ENCODE measurements around the gene AP2S1. TPM values are rescaled to one million over a fixed set of nuclear protein-coding genes. Genes with fewer than 3 reads are reported as not detected.
A peak's percentile ranks its signal among the peaks of the same experiment; 100 is the strongest.

The AP2S1 gene
- total and polyA plus RNA-seq, 3 experiments from 2014 or later, result 74.3 to 121 (median 121) TPM

- peaks cover 0 to 56% (median 4%) of the 10 kb centered on the region in 3 donors for H3K36me3 Mint-ChIP-seq
- H3K36me3 ChIP-seq (ENCODE audit: insufficient read depth, low read length), result no peaks in the 10 kb centered on the region
- H3K9me3 Mint-ChIP-seq, result no peaks in the 10 kb centered on the region
- no peak overlapping the region for H3K4me3 Mint-ChIP-seq
- peaks cover 0 to 2% of the 10 kb centered on the region in 2 donors for H3K27me3 Mint-ChIP-seq
- no peaks in the 10 kb centered on the region for H3K27me3 ChIP-seq (ENCODE audit: insufficient read depth, low read length, poor library complexity, severe bottlenecking)
- peaks cover 0 to 5% (median 0%) of the 10 kb centered on the region in 3 donors for H3K4me1 Mint-ChIP-seq
- ChIA-PET CTCF (interaction anchor here (0.7 to 3.2 kb wide), 6 partner anchors 10 to 218 kb away, joined by 3 to 16 read pairs (median 3); no protein-coding TSS in a partner anchor), POLR2A (no interaction called here)
- H3K4me1 ChIP-seq (ENCODE audit: insufficient read depth, low read length), result no peaks in the 10 kb centered on the region
- H3K27ac ChIP-seq (ENCODE audit: low read depth, low read length), result no peak overlapping the region
- H3K4me3 ChIP-seq (ENCODE audit: low read length), result no peak overlapping the region
- no peak for DNase-seq
- H3K27ac Mint-ChIP-seq, result peak overlapping the region in 1 of 8 donors; percentile 27
- H3K9me3 ChIP-seq (ENCODE audit: low read length), result no peaks in the 10 kb centered on the region
Measured at GRCh38 chr19:46838160-46838559, 12.5 kb downstream of the AP2S1 start.

GRCh38 chr19:46834984-46835383 is 15.7 kb downstream of the AP2S1 start:
- H3K27me3 Mint-ChIP-seq, result peaks cover 5 to 8% of the 10 kb centered on the region in 2 donors
- no peak overlapping the region for H3K27ac Mint-ChIP-seq
- H3K36me3 ChIP-seq (ENCODE audit: insufficient read depth, low read length), result no peaks in the 10 kb centered on the region
- no peak overlapping the region for H3K4me3 ChIP-seq (ENCODE audit: low read length)
- no peaks in the 10 kb centered on the region for H3K4me1 ChIP-seq (ENCODE audit: insufficient read depth, low read length)
- no peaks in the 10 kb centered on the region for H3K4me1 Mint-ChIP-seq
- DNase-seq, result no peak
- H3K4me3 Mint-ChIP-seq, result no peak overlapping the region
- H3K27ac ChIP-seq (ENCODE audit: low read depth, low read length), result no peak overlapping the region
- no peaks in the 10 kb centered on the region for H3K9me3 ChIP-seq (ENCODE audit: low read length)
- peaks cover 0 to 30% (median 4%) of the 10 kb centered on the region in 3 donors for H3K36me3 Mint-ChIP-seq
- no peaks in the 10 kb centered on the region for H3K9me3 Mint-ChIP-seq
- ChIA-PET CTCF (interaction anchor here (1.1 kb wide), 1 partner anchor 178 kb away, joined by 3 read pairs; no protein-coding TSS in a partner anchor), POLR2A (no interaction called here)
- H3K27me3 ChIP-seq (ENCODE audit: insufficient read depth, low read length, poor library complexity, severe bottlenecking), result no peaks in the 10 kb centered on the region

GRCh38 chr19:46834121-46834520 is 16.5 kb downstream of the AP2S1 start:
- no peak overlapping the region for H3K4me3 Mint-ChIP-seq
- H3K27ac Mint-ChIP-seq, result peak overlapping the region in 1 of 8 donors; percentile 20
- DNase-seq, result no peak
- H3K27ac ChIP-seq (ENCODE audit: low read depth, low read length), result no peak overlapping the region
- H3K9me3 Mint-ChIP-seq, result no peaks in the 10 kb centered on the region
- no peak overlapping the region for H3K4me3 ChIP-seq (ENCODE audit: low read length)
- H3K27me3 ChIP-seq (ENCODE audit: insufficient read depth, low read length, poor library complexity, severe bottlenecking), result no peaks in the 10 kb centered on the region
- H3K9me3 ChIP-seq (ENCODE audit: low read length), result no peaks in the 10 kb centered on the region
- no peaks in the 10 kb centered on the region for H3K4me1 ChIP-seq (ENCODE audit: insufficient read depth, low read length)
- ChIA-PET CTCF (interaction anchor here (0.6 to 1.2 kb wide), 6 partner anchors 12 to 179 kb away, joined by 3 to 5 read pairs (median 4); no protein-coding TSS in a partner anchor), POLR2A (no interaction called here)
- peaks cover 5 to 8% of the 10 kb centered on the region in 2 donors for H3K27me3 Mint-ChIP-seq
- H3K36me3 Mint-ChIP-seq, result peaks cover 0 to 22% (median 4%) of the 10 kb centered on the region in 3 donors
- H3K36me3 ChIP-seq (ENCODE audit: insufficient read depth, low read length), result no peaks in the 10 kb centered on the region
- H3K4me1 Mint-ChIP-seq, result no peaks in the 10 kb centered on the region

- H3K9me3 Mint-ChIP-seq, result no peaks in the 10 kb centered on the region
- no peak for DNase-seq
- H3K4me1 ChIP-seq (ENCODE audit: insufficient read depth, low read length), result no peaks in the 10 kb centered on the region
- peaks cover 0 to 2% (median 0%) of the 10 kb centered on the region in 3 donors for H3K36me3 Mint-ChIP-seq
- H3K27ac ChIP-seq (ENCODE audit: low read depth, low read length), result no peak overlapping the region
- H3K27ac Mint-ChIP-seq, result no peak overlapping the region
- no peaks in the 10 kb centered on the region for H3K36me3 ChIP-seq (ENCODE audit: insufficient read depth, low read length)
- H3K4me1 Mint-ChIP-seq, result no peaks in the 10 kb centered on the region
- ChIA-PET CTCF (interaction anchor here (1.5 to 2.1 kb wide), 2 partner anchors 9 kb away, joined by 5 to 9 read pairs; no protein-coding TSS in a partner anchor), POLR2A (no interaction called here)
- H3K9me3 ChIP-seq (ENCODE audit: low read length), result no peaks in the 10 kb centered on the region
- peaks cover 3 to 8% of the 10 kb centered on the region in 2 donors for H3K27me3 Mint-ChIP-seq
- no peak overlapping the region for H3K4me3 ChIP-seq (ENCODE audit: low read length)
- no peaks in the 10 kb centered on the region for H3K27me3 ChIP-seq (ENCODE audit: insufficient read depth, low read length, poor library complexity, severe bottlenecking)
- H3K4me3 Mint-ChIP-seq, result no peak overlapping the region
Measured at GRCh38 chr19:46830864-46831263, 19.8 kb downstream of the AP2S1 start.

GRCh38 chr19:46828484-46828883 is 22.2 kb downstream of the AP2S1 start:
- Histone ChIP-seq H3K27me3 (ENCODE audit: insufficient read depth, low read length, poor library complexity, severe bottlenecking) (no peaks in the 10 kb centered on the region), H3K4me3 (ENCODE audit: low read length) (no peak overlapping the region), H3K4me1 (ENCODE audit: insufficient read depth, low read length) (no peaks in the 10 kb centered on the region), H3K9me3 (ENCODE audit: low read length) (no peaks in the 10 kb centered on the region), H3K36me3 (ENCODE audit: insufficient read depth, low read length) (no peaks in the 10 kb centered on the region), H3K27ac (ENCODE audit: low read depth, low read length) (no peak overlapping the region)
- no peak for DNase-seq
- ChIA-PET CTCF (interaction anchor here (1.0 to 2.3 kb wide), 3 partner anchors 12 to 71 kb away, joined by 4 to 6 read pairs (median 4); no protein-coding TSS in a partner anchor), POLR2A (no interaction called here)
- H3K27ac Mint-ChIP-seq, result no peak overlapping the region
- H3K27me3 Mint-ChIP-seq, result peaks cover 3 to 8% of the 10 kb centered on the region in 2 donors
- no peaks in the 10 kb centered on the region for H3K36me3 Mint-ChIP-seq
- H3K9me3 Mint-ChIP-seq, result no peaks in the 10 kb centered on the region
- no peak overlapping the region for H3K4me3 Mint-ChIP-seq
- H3K4me1 Mint-ChIP-seq, result peaks cover 4 to 10% (median 9%) of the 10 kb centered on the region in 3 donors

GRCh38 chr19:46825731-46826055 is 25.0 kb downstream of the AP2S1 start:
- Histone ChIP-seq H3K4me1 (ENCODE audit: insufficient read depth, low read length) (peaks cover 15% of the 10 kb centered on the region), H3K36me3 (ENCODE audit: insufficient read depth, low read length) (no peaks in the 10 kb centered on the region), H3K9me3 (ENCODE audit: low read length) (no peaks in the 10 kb centered on the region), H3K27ac (ENCODE audit: low read depth, low read length) (no peak overlapping the region), H3K27me3 (ENCODE audit: insufficient read depth, low read length, poor library complexity, severe bottlenecking) (no peaks in the 10 kb centered on the region), H3K4me3 (ENCODE audit: low read length) (no peak overlapping the region)
- ChIA-PET POLR2A (no interaction called here), CTCF (interaction anchor here (1.1 kb wide), 1 partner anchor 68 kb away, joined by 7 read pairs; no protein-coding TSS in a partner anchor)
- Mint-ChIP-seq H3K4me3 (no peak overlapping the region), H3K27me3 (peaks cover 0 to 1% of the 10 kb centered on the region in 2 donors), H3K27ac (peak overlapping the region in 3 of 8 donors; percentile 26 to 74 (median 45)), H3K9me3 (no peaks in the 10 kb centered on the region), H3K4me1 (peaks cover 16 to 30% (median 20%) of the 10 kb centered on the region in 3 donors), H3K36me3 (no peaks in the 10 kb centered on the region)
- DNase-seq, result no peak

GRCh38 chr19:46824890-46825730 is 25.5 kb downstream of the AP2S1 start:
- Histone ChIP-seq H3K27ac (ENCODE audit: low read depth, low read length) (no peak overlapping the region), H3K36me3 (ENCODE audit: insufficient read depth, low read length) (no peaks in the 10 kb centered on the region), H3K9me3 (ENCODE audit: low read length) (no peaks in the 10 kb centered on the region), H3K4me1 (ENCODE audit: insufficient read depth, low read length) (peaks cover 21% of the 10 kb centered on the region), H3K4me3 (ENCODE audit: low read length) (no peak overlapping the region), H3K27me3 (ENCODE audit: insufficient read depth, low read length, poor library complexity, severe bottlenecking) (no peaks in the 10 kb centered on the region)
- Mint-ChIP-seq H3K27ac (peak overlapping the region; percentile 45 to 88 (median 64)), H3K27me3 (no peaks in the 10 kb centered on the region), H3K9me3 (no peaks in the 10 kb centered on the region), H3K4me3 (peak overlapping the region in 2 of 7 donors; percentile 51 to 68), H3K36me3 (no peaks in the 10 kb centered on the region), H3K4me1 (peaks cover 20 to 36% (median 26%) of the 10 kb centered on the region in 3 donors)
- ChIA-PET CTCF (interaction anchor here (1.0 to 1.8 kb wide), 3 partner anchors 24 to 76 kb away, joined by 3 to 7 read pairs (median 4); no protein-coding TSS in a partner anchor), POLR2A (no interaction called here)
- peak in 1 of 5 donors; percentile 9 for DNase-seq

GRCh38 chr19:46823049-46823448 is 27.6 kb downstream of the AP2S1 start:
- Histone ChIP-seq H3K4me3 (ENCODE audit: low read length) (no peak overlapping the region), H3K36me3 (ENCODE audit: insufficient read depth, low read length) (no peaks in the 10 kb centered on the region)

More at GRCh38 chr19:46823049-46823448, 27.6 kb downstream of the AP2S1 start:
- H3K27ac Mint-ChIP-seq, result peak overlapping the region in 3 of 8 donors; percentile 17 to 73 (median 54)
- no peaks in the 10 kb centered on the region for H3K27me3 Mint-ChIP-seq
- no peak for DNase-seq
- peaks cover 23 to 43% (median 33%) of the 10 kb centered on the region in 3 donors for H3K4me1 Mint-ChIP-seq
- H3K27ac ChIP-seq (ENCODE audit: low read depth, low read length), result no peak overlapping the region
- H3K4me1 ChIP-seq (ENCODE audit: insufficient read depth, low read length), result peaks cover 33% of the 10 kb centered on the region
- H3K27me3 ChIP-seq (ENCODE audit: insufficient read depth, low read length, poor library complexity, severe bottlenecking), result no peaks in the 10 kb centered on the region
- ChIA-PET POLR2A (no interaction called here), CTCF (interaction anchor here (1.4 to 3.8 kb wide), 4 partner anchors 11 to 65 kb away, joined by 4 to 22 read pairs (median 4); no protein-coding TSS in a partner anchor)
- no peaks in the 10 kb centered on the region for H3K9me3 Mint-ChIP-seq
- H3K36me3 Mint-ChIP-seq, result no peaks in the 10 kb centered on the region
- H3K9me3 ChIP-seq (ENCODE audit: low read length), result no peaks in the 10 kb centered on the region
- H3K4me3 Mint-ChIP-seq, result no peak overlapping the region

Measured in CD8-positive, alpha-beta memory T cell (primary cell).